Activated CD8-positive, alpha-beta memory T cell treated with anti-CD3 and anti-CD28 coated beads, Interleukin-2, amount 50 U/mL, for 24 hours (primary cell): ENCODE data around the gene NR6A1.
"Not testable (repeated sequence)": the region's sequence is repeated elsewhere in the genome, so short reads cannot be mapped to it uniquely, and the experiment has no call there.

Experiments
- DNase-seq: peaks from one replicate; pipeline ENCODE4 v3.0.0-alpha.2; 2020; ENCODE audit errors: extremely low read depth

The NR6A1 gene

GRCh38 chr9:124776954-124777648, 6.0 kb upstream of the NR6A1 start, which contains the start of gene OLFML2A:
OLFML2A (plus strand) TSS chr9:124777133; CDS start chr9:124777271, 138 bp downstream.
- DNase-seq: no peak

- DNase-seq: no peak
Measured at GRCh38 chr9:124776618-124776953, 5.5 kb upstream of the NR6A1 start.

- peak; percentile 69 for DNase-seq
Measured at GRCh38 chr9:124774129-124774978, 3.2 kb upstream of the NR6A1 start.

GRCh38 chr9:124773473-124774128, 2.5 kb upstream of the NR6A1 start:
- no peak for DNase-seq

- not testable (repeated sequence) for DNase-seq
Measured at GRCh38 chr9:124772877-124773276, 1.8 kb upstream of the NR6A1 start.

GRCh38 chr9:124771867-124772679, 962 bp upstream of the NR6A1 start:
- DNase-seq: no peak

GRCh38 chr9:124770359-124771020, 621 bp downstream of the NR6A1 start:
- no peak for DNase-seq

GRCh38 chr9:124769549-124770358, 1.4 kb downstream of the NR6A1 start:
- DNase-seq: no peak

GRCh38 chr9:124768750-124769548, 2.2 kb downstream of the NR6A1 start:
- no peak for DNase-seq

GRCh38 chr9:124768334-124768733, 2.8 kb downstream of the NR6A1 start:
- no peak for DNase-seq

- DNase-seq: no peak
Measured at GRCh38 chr9:124767821-124768220, 3.3 kb downstream of the NR6A1 start.

GRCh38 chr9:124766815-124767554, 4.1 kb downstream of the NR6A1 start:
- DNase-seq: no peak

GRCh38 chr9:124766326-124766725, 4.8 kb downstream of the NR6A1 start:
- DNase-seq: no peak

- no peak for DNase-seq
Measured at GRCh38 chr9:124765439-124765835, 5.7 kb downstream of the NR6A1 start.

GRCh38 chr9:124764774-124765438, 6.2 kb downstream of the NR6A1 start:
- no peak for DNase-seq

GRCh38 chr9:124762633-124763032, 8.5 kb downstream of the NR6A1 start:
- DNase-seq: no peak

- DNase-seq: no peak
Measured at GRCh38 chr9:124761710-124762109, 9.4 kb downstream of the NR6A1 start.

GRCh38 chr9:124761196-124761595, 9.9 kb downstream of the NR6A1 start:
- DNase-seq: no peak
